Skin epidermis (tissue), 12 donors: ENCODE measurements around the gene GFPT2.

Experiments
- H3K27ac ChIP-seq, 21 experiments: fragments of 200-600 bp; sonication (generic) in 11 of 21; one replicate each; pipeline ENCODE4 v1.5.0; 2020; ENCODE audit warnings: mild to moderate bottlenecking in 3 of 21, inconsistent platforms in 2 of 21, moderate library complexity in 2 of 21
- H3K4me3 ChIP-seq, 7 experiments: fragments of 200-600 bp; sonication (generic) in 2 of 7; one replicate each; pipeline ENCODE4 v1.5.0; 2020; ENCODE audit warnings: inconsistent platforms in 2 of 7, mild to moderate bottlenecking in 2 of 7, moderate library complexity in 1 of 7

The GFPT2 gene

DNA sequence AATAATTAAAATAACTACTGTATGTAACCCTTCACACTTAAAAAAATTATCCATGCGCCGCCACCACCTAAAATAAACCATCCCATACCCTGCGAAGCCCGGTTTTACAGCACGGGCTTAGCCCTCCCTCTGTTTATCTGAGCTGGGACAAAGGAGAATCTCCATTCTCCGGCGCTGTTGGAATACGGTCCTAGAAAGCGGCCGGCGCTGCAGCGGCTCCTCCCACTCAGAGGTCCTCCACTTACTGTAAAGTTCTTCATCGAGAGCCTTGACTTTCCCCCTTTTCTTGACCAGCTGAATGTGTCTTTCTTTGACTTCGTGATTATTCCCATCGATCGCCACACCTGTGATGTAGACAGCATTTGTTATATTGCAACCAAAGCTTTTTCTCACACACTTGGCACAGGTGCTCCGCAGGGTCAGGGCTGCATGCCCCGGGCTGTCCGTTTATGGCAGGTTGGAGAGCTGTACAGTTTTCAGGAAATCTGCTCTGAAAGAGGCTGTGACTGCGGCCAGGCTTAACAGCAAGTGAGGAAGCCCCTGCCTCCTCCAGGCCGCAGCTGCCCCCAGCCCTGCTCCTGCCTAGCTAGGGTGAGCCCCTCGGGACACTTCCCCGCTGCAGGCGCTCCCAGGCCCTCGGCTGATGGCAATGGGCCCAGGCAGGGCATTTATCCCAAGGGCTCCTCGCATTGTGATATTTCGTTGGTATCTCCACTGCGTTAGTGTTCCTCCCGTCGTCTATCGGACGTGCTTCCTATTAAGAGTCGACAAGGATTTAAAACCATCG lies 16.7 kb downstream of the GFPT2 start:
- Histone ChIP-seq H3K27ac (no peak overlapping the region), H3K4me3 (no peak overlapping the region)

DNA sequence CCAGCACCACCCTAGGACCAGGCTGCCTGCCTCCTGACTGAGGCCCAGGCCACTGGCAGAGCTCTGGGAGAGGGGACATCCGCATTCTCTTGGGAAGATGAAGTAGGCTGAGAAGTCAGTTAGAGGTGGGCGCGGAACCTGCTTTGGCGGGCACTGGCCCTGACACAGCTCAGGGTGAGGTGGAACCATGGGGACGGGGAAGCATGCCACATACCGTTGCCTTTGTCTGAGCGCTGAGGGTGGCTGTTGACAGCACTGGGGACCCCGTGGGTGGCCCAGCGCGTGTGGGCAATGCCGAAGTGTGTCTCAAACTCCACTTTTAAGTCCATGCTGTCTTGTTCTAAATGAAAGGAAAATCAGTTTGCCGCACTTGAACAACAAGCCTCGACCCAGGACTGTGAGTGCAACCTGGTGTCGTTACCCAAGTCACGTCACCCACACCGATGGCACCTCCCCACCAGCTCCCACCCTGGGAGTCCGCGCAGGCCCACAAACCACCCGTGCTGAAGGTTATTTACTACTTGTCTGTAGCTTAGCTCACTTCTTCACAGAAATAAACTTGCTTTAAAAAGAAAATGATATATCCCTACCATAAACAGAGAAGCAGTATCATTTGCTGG lies 17.4 kb downstream of the GFPT2 start:
- Histone ChIP-seq H3K27ac (no peak overlapping the region), H3K4me3 (no peak overlapping the region)

DNA sequence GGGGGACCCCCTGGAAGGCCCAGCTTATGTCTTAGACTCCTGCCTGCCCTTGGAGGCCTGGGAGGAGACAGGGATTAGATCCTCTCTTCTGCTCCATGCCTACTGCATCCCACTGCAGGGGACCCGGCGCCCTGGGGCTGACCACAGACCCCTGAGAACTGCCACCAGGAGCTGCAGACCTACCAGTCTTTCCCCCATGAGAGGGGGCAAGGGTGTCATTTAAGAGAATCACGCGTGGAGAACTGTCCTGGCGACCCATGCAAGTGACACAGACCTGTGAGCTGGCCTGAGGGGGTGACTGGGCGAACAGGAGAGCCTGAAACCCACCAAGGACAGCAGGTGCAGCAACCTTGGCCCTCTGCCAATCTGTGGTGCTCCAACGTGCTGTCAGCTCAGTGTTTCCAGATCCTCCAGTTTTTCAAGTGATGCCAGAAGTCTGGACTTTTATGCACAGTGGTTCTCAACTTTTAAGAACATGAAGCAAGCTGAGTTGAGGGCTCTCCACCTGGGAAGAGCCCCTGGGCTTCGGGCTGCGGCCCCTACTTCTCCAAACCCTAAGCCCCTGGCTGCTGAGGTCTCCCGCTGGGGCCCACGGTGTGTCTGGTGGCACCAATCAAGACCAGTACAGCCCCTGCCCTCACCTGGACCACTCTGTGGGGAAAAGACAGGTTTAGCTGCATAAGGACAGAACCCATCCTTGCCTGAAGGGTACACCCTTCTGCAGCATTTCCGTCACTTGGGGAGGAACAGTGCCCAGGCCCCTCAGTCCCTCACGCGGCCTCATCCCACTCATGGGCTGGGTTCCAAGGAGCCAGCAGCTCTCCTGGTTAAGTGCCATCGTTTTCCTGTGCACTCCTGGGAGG lies 18.2 kb downstream of the GFPT2 start:
- Histone ChIP-seq H3K4me3 (no peak overlapping the region), H3K27ac (peak overlapping the region in 4 of 21 experiments; percentile 5 to 23 (median 16))

DNA sequence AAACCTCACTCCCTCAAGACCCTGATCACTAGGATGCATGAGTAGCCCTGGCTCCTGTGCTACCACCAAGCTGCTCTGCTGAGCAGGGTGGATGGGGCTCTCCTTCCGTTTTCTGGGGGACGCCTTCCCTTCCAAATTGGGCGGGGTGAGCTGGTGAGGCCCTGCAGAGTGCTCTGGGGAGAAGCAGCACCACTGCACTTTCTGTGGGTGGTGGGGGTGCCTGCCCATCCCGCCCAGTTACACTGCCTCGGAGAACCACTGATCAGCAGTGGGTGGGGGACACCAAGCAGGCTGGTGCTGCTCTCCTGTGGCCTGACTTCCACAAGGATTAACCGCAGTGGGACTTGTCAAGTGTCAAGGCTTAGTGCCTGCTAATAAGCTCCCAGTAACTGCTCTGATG lies 19.0 kb downstream of the GFPT2 start:
- H3K27ac ChIP-seq = peak overlapping the region in 5 of 21 experiments; percentile 5 to 59 (median 50)

DNA sequence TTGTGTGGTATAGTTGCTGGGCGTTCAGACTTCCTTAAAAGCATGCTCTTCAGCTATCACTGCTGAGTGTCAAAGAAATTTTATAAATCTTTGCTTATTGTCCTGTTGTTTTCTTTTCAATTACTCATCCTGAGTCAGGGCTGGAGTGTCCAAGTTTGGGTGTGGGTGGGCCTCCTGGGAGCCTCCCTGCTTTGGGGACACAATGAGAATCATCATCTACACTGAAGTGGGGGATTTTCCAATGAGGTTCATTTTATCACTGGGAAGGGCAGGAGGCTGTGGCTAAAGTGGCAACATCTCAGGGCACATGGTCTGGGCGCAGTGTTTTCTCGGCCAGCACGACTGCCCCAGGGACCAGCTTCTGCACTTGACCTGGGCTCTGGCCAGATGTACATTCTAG lies 19.5 kb downstream of the GFPT2 start:
- peak overlapping the region in 5 of 21 experiments; percentile 23 to 59 (median 53) for H3K27ac ChIP-seq
- H3K4me3 ChIP-seq = no peak overlapping the region

More for the DNA sequence above, 19.0 kb downstream of the GFPT2 start:
- H3K4me3 ChIP-seq = no peak overlapping the region

DNA sequence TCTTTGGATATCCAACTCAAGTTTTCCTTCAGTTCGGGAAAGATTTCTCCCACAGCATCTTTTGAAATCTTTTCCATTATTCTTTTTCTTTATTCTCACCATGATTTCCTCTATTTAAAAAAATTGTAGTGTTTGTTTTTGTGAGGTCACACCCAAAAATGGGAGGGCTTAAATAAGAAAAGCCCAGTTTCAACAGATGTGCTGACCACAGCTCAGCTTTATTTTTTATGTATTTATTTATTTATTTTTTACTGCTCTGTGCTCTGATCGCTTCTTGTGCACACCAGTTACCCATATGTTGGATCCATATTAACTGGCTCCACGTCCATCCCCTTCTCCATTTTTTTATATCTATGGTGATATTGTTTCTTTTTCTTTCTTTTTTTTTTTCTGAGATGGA lies 20.3 kb downstream of the GFPT2 start:
- Histone ChIP-seq H3K4me3 (no peak overlapping the region), H3K27ac (peak overlapping the region in 4 of 21 experiments; percentile 8 to 75 (median 50))

DNA sequence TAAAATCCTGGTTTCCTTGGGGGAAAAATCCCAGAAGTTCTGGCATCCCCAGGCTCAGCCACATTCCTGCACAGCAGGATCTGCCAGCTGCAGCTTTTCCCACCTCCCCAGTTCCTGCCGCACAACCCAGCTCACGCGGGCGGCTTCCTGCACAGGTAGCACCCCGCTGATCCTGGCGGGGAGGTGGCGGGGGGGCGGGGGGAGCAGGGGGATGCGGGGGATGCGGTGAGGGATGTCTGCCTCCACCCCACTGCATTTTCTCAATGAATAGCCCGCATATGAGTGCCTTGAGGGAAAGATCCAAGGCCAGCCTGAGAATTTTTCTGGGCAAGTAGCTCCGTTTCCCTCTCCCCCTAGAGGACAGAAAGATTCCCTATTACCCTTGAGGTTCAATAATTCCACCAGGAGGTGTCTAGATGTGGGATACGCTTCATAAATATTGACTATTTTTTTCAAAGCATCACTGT lies 21.1 kb downstream of the GFPT2 start:
- H3K27ac ChIP-seq = peak overlapping the region in 9 of 21 experiments; percentile 8 to 75 (median 52)

DNA sequence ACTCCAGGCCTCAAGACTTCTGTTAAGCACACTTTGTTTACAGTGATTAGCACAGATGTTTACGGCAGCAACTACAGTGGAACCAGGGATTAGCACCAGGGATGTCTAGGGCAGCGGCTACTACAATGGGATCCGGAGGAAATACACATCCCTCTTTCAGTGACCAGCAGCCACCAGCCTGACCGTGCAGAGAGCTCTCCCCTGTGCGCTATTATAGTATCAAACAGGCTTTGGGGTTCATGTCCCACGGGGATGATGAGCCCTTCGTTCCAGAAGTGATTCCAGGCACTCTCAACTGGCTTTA lies 21.5 kb downstream of the GFPT2 start:
- Histone ChIP-seq H3K27ac (peak overlapping the region in 15 of 21 experiments; percentile 12 to 76 (median 52)), H3K4me3 (no peak overlapping the region)

More for the DNA sequence above, 21.1 kb downstream of the GFPT2 start:
- H3K4me3 ChIP-seq = no peak overlapping the region

DNA sequence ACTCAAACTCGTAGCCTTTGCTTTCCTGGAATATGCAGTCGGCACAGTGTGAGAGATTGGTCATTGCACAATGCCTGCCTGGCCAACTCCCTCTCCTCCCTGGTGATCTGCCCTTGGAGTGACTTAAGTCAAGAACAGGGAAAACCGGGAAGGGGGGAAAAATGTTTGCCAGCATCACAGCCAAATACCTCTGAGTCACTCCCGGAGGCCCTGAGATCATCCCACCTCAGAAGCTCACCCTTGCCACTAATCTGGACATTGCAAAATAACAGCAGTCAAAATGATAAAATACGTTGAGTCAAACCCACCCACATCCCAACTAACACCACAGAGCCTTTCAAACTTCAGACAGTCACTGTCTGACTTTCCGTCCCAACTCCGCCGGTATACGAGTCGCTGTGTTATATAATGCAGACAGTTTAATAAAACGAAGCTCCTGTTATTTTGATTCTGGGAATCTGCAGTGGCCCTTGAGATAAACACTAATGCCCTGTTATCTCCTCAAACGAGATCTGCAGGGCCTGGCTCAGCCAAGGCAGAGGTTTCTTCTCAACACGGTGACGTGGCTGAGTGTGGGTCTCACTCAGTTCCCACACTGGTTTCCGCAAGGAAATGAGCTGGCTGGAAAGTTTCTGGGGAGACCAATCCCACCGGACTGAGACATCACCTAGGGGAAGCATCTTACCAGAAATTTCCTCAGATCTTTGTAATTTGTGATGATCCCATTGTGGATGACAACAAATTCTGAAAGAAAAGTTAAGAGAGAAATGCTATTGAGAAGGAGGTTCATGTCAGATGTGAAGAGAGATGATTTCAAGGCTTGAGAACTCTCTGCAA lies 22.1 kb downstream of the GFPT2 start:
- H3K4me3 ChIP-seq = no peak overlapping the region
- peak overlapping the region in 17 of 21 experiments; percentile 12 to 76 (median 51) for H3K27ac ChIP-seq

DNA sequence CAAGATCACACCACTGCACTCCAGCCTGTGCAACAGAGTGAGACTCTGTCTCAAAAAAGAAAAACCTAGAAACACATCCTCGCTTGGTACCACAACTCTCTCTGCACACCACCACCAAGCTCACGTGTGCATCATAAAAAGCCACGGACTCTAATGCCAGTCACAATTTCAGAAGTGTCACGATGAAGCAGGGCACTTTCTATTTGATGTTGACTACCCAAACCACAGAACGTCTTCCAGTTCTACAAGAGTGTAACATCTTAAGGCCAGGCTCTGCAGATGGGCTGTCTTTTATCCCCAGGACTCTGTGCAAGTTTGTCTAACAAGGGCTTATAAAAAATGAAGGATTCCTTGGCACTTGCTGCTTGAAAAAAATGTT lies 22.9 kb downstream of the GFPT2 start:
- peak overlapping the region in 14 of 21 experiments; percentile 2 to 75 (median 48) for H3K27ac ChIP-seq
- H3K4me3 ChIP-seq = no peak overlapping the region

DNA sequence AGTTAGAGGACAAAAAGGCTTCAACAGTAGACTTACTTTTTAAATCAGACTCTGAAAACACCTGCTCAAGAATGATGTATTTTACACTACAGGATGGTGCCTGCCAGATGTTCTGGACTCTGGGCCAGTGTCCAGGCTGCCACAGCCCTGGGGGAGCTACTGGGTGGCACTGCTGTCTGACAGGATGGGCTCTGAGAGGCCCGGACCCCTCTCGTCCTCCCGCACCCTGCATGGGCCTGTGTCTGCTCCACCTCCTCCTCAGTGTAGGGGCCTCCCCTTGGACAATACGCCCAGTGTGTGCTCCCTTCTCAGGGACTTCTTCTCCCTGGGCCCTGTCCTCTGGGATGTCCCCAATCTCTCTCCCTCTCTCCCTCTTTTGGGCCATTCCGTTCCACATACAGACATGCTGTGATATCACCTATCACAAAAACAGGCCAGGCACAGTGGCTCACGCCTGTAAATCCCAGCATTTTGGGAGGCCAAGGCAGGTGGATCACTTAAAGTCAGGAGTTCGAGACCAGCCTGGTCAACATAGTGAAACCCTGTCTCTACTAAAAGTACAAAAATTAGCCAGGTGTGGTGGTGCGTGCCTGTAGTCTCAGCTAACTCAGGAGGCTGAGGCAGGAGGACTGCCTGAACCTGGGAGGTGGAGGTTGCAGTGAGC lies 23.4 kb downstream of the GFPT2 start:
- H3K4me3 ChIP-seq = no peak overlapping the region
- H3K27ac ChIP-seq = peak overlapping the region in 14 of 21 experiments; percentile 2 to 75 (median 54)

DNA sequence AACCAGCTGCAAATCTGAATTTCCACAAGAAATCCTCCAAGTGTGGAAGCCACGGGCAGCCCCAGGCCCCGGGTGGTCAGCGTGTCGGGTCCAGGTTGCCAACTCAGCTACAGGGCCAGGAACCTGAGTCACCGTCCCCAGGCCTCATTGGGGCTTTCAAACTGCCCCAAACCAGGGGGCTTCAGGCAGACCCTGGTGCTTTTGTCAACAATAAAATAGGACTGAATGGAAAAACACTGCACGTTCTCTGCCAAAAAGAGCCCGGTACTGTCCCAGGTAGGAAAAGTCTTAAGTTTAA lies 24.0 kb downstream of the GFPT2 start:
- no peak overlapping the region for H3K27ac ChIP-seq
- no peak overlapping the region for H3K4me3 ChIP-seq

DNA sequence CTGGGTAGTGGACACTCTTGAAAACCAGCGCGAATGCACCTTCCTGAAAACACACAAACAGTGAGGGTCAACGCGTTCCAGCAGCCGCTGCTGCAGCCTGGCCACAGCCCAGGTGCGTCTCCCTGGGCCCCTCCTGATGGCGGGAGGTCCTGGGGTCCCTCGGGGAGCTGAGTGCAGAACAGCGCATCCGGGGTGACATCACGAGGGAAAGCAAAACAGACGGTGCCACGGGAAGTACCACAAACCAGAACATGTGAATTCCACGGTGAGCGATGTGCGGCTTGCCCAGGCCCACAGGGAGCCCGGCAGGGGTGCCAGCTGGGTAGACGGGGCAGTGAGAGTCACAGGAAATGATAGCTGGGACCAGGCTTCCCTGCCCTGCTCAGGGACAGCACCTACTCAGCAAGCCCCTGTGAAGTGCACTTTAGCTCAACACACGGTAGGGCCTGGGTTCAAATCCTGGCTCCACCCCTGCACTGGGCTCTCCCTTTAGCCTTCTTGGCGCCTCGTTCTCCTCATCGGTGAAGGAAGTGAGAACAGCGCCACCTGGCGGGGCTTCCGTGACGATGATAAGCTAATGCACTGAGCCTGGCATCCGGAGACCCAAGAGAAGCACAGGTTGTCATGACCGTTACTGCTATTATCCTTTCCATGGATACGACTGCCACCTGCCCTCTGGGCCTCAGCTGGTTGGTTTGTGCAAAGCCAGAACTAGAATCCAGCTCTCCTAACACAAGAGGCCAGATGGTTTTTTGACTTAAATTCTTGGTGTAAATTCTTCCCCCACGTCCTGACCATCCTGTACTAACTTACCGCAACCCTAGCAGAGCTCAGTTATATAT lies 24.6 kb downstream of the GFPT2 start:
- H3K4me3 ChIP-seq = no peak overlapping the region
- H3K27ac ChIP-seq = peak overlapping the region in 1 of 21 experiments; percentile 35

DNA sequence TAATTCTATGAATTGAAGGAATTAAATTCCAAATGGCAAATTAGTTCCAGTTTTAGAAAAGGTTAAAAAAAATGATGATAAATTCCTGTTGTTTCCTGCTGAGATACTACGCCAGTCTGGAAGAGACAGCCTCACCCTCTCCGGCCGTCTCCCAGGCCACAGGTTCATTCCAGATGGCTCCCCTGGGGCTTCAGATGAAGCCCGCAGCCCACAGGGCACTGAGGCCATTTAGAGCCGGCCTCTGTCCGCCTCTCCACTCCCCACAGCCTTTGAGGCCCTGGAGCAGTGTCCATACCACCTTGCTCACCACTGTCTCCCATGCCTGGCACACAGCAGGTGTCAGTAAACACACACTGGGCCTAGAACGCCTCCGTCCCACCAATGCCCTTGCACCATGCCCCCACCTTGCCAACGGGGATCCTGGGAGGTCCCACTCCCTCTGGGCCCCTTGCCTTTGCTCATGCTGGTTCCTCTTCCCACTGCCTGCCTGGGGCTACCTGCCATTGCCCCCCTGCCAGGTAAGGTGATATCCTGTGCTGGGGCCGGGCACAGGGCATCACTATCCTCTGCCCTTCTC lies 26.1 kb downstream of the GFPT2 start:
- H3K4me3 ChIP-seq = no peak overlapping the region
- no peak overlapping the region for H3K27ac ChIP-seq

DNA sequence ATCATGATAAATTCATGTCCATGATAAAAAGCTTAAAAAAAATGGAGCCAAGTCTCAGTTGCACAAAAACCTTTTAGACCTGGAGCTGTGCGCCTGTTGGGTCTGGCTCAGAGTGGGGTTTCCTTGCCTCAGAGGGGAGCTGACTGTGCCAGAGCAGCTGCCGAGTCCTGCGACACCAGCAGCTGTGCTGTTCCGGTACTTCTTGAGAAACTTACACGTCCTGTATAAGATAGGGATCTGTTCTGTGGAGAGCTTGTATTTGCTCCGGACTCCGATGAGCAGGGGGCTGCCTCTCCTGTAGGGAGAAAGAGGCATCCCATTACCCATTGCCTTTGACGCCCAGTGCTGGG lies 28.6 kb downstream of the GFPT2 start:
- Histone ChIP-seq H3K4me3 (no peak overlapping the region), H3K27ac (no peak overlapping the region)

DNA sequence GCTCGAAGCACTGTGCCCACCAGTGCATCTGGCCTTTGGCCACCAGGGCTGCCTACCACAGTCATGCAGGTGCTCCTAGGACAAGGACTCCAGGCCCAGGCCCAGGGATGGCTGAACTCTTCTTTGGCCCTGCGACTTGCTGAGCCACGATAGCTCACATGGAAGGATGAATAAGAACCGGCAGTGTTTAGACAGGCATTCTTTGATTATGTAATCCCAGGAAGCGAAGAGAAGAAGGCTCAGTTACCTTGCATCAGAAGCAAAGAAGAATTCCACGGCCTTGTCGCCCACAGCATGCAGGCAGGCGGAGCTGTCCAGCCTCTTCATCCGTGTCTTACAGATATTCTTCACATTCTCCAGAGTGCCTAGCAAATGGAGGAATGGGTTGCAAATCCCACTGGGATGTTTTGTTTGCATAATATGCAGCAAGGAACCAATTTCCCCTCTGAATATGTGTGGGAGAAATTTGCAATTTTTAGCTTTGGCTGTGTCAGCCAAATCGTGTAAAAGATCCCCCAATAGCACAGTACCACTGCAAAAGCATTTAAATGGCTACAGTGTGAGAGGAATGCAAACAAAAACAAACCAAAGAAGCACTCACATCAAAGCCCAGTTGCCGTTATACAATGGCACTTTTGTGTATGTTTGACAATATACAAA lies 29.1 kb downstream of the GFPT2 start:
- Histone ChIP-seq H3K27ac (no peak overlapping the region), H3K4me3 (no peak overlapping the region)

DNA sequence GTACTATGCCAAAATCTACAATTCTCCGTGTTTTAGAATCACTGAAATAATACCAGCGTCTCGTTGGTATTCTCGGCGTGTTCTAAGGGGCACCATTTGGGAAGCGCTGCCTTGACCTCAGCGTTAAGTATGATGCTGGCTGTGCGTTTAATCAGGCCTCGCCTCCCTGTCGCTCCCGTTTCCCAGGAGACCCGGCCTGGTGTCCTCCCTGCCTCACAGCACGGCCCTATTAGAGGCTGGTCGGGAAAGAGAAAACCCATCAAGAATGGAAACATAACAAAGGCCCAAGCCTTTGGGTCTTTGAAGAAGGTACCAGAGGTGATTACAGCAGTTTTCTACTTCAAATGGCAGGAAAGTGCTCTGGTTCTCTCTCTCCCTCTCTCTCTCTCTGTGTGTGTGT lies 30.0 kb downstream of the GFPT2 start:
- H3K4me3 ChIP-seq = no peak overlapping the region
- H3K27ac ChIP-seq = no peak overlapping the region
